Activated naive CD4-positive, alpha-beta T cell treated with Interleukin-2 at 50 U/mL for 16 hours (primary cell): ENCODE results near the gene DGKH.
A peak's percentile ranks its signal among the peaks of the same experiment; 100 is the strongest.

ENCODE experiments used
- DNase-seq: peaks from one replicate; pipeline ENCODE4 v3.0.0-alpha.2; 2020

The DGKH gene

DNA sequence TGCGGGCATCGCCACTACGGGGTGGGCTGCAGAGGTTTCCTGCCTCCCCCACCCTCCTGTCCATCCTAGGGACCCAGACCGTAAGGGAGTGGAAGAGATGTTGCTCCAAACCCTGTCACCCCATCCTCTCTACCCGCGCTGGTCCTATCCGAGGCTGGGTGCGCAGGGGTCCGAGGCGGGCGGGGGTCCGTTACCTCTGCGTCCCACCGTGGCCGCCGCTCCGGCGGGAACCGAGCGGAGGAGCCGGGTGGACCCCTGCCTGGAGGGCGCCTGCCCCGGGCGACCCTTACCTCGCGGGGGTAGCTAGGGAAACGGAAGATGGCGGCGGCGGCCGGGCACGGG, at the start of gene DGKH:
Gene DGKH (plus strand): TSS at position 307 of the 342 bp plus-strand sequence. CDS start 126 bp downstream, outside the sequence.
- peak; percentile 16 for DNase-seq

DNA sequence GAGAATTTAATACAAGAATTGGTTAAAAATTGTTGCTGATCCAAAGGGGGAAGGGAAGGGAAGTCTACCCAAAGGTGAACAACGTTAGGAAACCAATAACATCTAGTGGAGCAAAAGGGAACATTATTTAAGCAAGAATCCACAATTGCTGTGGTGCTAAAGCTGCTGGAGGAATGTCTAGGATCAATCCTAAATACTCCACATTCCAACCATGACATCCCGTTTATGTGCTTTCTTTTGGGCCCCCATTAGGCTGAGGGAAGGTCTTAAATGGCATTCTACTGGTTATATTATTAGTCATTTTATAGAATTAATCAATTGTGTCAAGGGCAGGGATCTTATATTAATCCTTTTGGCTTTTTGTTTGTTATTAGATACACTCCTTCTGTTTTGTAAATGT, 47.6 kb upstream of the DGKH start:
- DNase-seq: no peak

DNA sequence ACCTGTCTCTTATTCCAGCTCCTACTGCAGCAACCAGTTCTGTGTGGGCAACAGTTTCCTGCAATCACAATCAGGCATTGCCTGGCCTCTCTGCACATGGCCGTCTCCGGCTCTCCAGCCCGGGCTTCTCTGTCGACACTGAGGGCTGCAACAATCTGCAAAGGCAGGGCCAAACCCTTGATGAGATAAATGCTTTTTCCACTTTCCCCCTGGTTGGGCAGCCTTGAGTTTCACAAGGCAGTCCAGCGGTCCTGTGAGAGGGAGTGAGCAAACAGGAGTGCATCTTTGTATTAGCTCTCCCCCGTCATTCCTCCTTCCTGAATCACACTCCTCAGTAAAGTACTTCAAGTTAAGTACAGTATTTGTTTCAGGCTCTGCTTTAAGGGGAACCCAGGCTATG, 46.9 kb upstream of the DGKH start:
- DNase-seq: no peak

DNA sequence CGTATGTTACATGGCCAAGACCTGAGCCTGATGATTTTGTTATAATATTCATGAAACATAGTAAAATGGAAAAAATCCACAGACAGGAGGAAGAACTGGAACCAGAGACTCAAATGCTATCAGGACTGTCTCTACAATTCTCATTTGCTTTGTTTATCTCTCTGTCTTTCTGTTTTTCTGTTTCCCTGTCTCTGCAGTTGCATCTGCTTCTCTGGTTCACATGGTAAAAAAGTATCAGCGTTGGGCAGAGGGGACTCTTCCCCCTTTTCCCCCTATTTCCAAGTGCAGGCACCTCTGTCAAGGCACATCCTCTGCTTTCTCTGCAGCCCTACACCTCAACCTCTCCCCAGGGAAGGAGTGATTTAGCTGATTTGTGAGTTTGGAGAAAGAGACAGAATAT, 46.4 kb upstream of the DGKH start:
- no peak for DNase-seq

GRCh38 chr13:42007844-42008243, 40.6 kb upstream of the DGKH start:
- no peak for DNase-seq

- DNase-seq: no peak
Observed at GRCh38 chr13:42009057-42009456, 39.4 kb upstream of the DGKH start.

DNA sequence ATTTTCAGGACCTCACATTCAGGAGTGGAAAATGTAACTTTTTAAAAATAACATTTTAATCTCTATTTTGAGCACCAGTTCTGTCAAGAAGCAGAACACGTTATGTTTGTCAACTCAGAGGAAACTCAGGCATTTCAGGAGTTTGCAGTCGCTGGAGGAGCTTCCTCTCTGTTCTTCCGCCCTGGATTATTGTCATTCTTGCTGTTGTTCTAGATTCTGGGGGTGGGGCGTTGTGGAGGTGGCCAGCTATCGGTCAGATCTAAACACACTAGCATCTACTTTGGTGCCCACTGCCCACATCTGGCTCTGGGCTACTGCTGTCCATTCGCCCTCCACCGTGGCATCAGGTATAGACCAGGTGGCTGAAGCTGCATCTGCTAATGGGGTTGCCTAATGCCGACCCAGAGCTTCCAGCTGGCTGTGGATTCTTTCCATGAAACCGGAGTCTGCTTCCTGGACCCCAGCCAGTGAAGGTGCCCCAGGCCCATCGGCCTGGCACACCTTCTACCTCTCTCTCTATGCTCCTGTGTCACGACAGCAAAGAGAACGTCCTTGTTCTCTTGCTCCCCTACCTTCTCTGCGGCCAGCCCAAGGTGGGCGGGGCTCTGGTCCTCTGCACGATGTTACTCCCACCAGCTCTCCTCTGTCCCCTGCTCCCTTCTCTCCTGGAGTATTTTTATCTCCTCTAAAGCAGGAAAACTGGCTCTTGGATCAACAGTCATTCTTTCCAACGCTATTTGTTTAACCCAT, 36.7 kb upstream of the DGKH start:
- no peak for DNase-seq

DNA sequence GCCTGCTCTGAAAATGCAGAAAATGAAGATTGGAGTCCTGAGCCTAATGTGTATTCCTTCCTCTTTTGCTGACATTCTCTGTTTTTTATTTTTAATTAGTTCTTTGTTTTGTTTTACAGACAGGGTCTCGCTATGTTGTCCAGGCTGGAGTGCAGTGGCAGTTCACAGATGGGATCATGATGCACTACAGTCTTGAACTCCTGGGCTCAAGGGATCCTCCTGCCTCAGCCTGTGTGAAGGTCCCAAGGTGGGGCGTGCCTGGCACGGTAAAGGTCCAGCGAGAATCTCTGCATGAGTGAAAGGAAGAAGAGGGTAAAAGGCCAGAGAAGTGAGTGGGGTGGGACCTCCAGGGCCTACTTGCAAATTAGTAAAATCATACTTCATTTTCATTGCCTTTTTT, 34.3 kb upstream of the DGKH start:
- DNase-seq: no peak

DNA sequence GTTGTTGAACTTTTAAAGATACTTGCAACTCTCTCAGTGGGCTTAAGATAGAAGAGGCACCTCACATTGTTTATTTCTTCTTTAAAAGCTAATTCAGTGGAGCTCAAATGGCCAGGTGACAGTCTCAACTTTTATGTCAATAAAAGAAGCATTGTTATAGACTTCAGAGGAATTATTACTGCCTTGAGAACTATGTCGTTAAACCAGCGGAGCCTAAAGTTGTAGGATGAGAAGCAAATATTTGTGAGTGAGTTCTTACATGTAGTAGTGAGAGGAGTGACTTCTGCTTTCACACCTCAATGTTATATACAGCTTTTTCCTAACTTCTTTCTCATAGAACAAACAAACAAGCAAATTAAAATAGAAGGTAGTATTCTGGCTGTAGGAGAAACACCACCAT, 31.2 kb upstream of the DGKH start:
- DNase-seq: no peak

- DNase-seq: no peak
Observed at GRCh38 chr13:42021851-42022250, 26.6 kb upstream of the DGKH start.

- no peak for DNase-seq
Observed at GRCh38 chr13:42022336-42022735, 26.1 kb upstream of the DGKH start.

DNA sequence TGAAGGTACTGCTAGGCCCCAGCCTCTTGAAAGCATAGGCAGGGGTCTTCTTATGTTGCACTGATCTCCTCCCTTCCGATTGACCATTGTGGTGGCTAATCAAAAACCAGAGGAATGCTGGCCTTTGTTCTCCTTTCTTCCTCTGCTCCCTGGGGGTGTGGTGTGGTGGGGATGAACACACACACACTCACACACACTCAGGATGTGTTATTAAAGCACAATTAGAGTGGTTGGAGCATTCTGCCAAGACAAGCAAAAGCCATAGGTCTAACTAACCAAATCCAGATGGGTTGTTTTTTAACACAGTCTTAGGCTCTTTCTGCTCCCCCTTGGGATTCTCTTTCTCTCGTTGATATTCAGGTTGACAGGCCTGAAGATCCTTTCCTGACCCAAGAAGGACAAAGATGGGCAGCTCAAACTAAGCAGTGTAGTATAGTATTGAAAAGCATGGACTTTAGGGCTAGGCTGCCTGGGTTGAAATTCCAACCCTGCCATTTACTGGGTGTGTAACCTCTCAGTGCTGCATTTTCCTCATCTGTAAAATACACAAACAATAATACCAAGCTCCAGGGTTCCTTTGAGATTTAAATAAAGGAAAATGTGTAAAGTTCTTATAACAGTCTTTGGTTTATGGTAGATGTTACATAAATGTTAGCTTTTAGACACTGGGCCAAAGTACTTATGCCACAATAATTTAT, 25.5 kb upstream of the DGKH start:
- DNase-seq: no peak

GRCh38 chr13:42027286-42027685, 21.2 kb upstream of the DGKH start:
- no peak for DNase-seq

DNA sequence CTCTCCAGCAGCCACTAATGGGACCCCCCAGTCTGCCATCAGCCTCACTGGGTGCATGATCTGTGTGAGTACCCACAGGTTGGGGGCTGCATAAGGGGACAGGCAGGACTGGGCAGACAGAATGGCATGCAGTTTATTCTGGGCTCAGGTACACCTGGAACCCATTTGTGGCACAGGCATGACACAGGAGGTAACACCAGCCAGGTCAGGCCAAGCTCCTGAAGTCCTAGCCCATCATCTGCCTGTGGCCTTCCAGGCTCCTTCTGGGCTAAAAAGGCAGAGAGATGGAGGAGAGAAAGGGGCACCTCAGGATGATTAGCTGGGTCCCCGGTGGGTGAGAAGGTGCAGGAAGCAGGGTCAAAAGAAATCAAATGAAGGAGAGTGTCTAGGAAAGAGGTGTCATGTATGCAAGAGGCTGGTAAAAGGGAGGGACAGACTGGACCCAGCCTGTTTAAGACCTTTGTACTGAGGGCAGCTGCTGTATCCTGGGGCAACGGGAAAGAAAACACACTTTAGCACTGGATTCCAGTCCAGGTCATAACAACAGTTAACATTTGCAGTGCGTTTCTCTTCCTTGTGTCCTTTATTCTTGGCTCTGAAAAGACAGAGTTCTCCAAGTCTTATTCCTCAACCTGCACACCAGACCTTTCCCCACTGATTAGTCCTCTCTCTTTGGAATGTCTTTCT, 20.2 kb upstream of the DGKH start:
- no peak for DNase-seq

DNA sequence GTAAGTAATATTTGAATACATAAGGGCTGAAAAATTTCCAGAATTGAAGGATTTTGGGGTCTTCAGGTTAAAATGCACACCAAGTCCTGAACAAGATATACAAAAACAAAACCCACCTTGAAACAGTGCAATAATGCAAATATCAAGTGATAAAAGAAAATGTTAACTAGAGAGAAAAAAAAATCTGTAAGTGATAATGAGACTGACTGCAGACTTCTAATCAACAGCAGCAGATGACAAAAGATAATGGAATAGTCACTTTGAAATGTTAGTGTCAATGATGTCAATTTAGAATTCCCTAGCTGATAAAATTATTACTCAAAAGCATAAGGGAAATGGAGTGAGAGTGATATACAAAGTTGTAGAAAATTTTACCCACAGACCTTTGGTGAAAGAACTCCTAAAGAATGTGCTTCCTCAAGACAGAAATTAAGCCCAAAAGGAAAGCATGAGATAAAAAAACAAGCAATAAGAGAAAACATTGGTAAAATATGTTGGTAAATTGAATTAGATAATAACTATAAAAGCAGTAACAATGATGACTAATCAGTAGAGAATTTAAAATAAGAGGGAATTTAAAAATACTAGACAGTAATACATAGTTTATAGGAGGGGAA, 12.4 kb upstream of the DGKH start:
- DNase-seq: no peak

DNA sequence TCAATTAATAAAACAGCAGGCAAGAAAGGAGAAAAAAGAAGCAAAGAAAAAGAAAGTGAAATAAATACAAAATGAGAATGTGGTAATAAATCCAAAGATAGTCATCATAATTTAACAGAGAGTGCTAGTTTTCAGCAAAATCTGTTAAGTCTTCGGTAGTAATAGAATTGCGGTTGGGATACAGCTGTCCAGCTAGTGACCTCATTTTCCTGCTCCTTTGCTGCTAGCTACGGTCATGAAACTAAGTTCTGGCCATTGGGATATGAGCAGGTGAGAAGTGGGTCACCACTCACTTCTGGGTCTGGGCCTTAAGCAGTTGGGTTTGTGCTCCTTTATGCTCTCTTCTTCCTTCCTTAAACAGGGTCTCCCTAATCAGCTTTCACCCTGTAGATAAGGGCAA, 11.7 kb upstream of the DGKH start:
- DNase-seq: no peak

DNA sequence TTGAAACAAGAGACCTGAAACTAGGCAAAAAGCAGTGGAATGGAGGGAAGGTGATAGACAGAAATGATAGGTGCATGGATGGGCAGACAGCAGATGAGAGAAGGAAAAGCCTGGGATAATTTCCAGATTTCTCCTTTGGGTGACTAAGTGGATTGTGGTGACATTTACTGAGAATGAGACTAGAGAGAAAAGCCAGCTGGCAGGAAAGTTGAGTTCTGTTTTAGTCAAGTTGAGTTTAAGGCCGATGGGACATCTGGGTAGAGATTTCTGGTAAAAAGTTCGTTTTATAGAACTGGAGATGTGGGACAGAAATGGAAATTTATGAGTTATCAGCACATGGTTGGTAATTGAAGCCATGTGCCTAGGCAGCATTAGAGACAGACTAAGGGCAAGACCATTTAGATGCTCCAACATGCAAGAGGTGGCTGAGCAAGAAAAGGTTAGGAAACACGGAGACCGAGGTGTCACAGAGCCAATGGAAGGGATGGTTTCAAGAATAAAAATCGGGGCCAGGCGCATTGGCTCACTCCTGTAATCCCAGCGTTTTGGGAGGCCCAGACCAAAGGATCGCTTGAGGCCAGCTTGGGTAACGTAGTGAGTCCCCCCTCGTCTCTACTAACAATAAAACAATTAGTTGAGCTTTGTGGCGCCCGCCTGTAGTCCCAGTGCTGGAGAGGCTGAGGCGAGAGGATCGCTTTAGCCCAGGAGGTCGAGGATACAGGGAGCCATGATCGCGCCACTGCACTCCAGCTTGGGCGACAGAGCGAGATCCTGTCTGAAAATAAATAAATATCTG, 9.6 kb upstream of the DGKH start:
- no peak for DNase-seq

DNA sequence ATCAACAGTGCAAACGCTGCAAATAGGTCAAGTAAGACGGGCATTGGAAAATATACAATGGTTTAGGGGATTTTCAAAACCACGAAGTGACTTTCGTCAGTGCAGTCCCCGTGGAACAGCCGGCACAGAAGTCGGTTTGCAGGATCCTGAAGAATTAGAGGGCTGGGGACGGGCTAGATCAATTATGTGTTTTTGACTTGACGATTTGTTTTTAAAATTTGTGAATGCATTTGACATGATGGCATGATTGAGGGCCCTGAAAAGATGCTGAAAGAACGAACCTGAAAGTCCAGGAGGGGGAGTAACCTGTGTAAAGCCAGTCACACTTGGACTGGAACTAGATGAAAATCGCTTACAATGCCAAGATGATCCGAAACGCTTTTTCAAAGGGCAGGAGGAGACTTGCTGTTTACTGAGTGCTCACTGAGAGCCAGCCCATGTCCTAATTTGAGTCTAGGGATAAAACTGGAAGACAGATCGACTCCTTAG, 8.9 kb upstream of the DGKH start:
- no peak for DNase-seq

GRCh38 chr13:42039946-42040729, 8.3 kb upstream of the DGKH start:
- peak; percentile 87 for DNase-seq

DNA sequence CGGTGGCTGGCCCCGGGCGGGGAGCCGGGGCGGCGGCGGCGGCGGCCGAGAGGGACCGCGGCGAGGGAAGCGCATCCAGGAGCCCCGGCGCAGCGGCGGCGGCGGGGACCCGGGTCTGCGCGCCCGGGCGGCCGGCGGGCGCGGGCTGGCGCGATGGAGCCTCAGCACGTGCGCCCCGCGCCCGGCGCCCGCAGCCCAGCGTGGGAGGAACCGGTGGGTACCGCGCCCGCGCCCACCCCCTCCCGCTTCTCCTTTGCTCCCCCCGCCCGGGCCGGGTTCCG, 7.8 kb upstream of the DGKH start:
- DNase-seq: no peak

- DNase-seq: peak; percentile 55
Observed at GRCh38 chr13:42041011-42041683, 7.3 kb upstream of the DGKH start.

DNA sequence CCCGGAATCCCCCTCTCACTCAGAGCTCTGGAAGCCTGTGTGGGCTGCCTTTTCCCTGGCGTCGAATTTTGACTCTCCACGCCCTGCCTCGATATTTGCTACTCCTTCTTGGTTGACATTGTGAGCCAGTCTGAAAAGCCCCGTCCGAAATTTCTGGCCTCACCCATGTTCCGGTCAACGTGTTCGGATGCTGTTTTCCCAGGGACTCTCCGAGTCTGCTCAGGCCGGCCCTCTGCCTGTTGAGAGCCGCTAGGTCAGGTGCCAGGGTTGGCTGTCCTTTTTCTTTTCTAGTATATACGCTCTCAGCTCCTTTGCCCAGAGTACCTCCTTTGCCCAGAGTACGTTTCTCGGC, 6.8 kb upstream of the DGKH start:
- DNase-seq: no peak
